CD8-positive, alpha-beta memory T cell (primary cell): Measurements from ENCODE around the gene IL1R2. TPM values are rescaled to one million over a fixed set of nuclear protein-coding genes. Genes with fewer than 3 reads are reported as not detected.

Experiments
- CTCF ChIA-PET: fragments of 350-600 bp; sonication (Branson Sonifier 250); formaldehyde crosslinking; loops from one replicate; lab custom pipeline; 2021; ENCODE audit warnings: antibody characterized with exemption; lab: Charles Lee
- POLR2A ChIA-PET: fragments of 350-600 bp; sonication (Branson Sonifier 250); formaldehyde crosslinking; loops from one replicate; lab custom pipeline; 2021; ENCODE audit warnings: antibody characterized with exemption; lab: Charles Lee
- DNase-seq, 5 donors: peaks; one replicate each; pipeline versions ENCODE4 v3.0.0 to v3.0.0-alpha.2; 2020 to 2022; ENCODE audit warnings: mixed read lengths in 1 of 5
- H3K27ac ChIP-seq: one replicate; pipeline ENCODE4 v1.7.0; 2013; ENCODE audit warnings: low read depth, mild to moderate bottlenecking, low read length, moderate library complexity
- H3K27me3 ChIP-seq: 2 replicates; pipeline ENCODE4 v1.7.0; 2013; ENCODE audit warnings: low read length, mild to moderate bottlenecking; ENCODE audit not compliant: insufficient read depth, poor library complexity, severe bottlenecking
- H3K36me3 ChIP-seq: 2 replicates; pipeline ENCODE4 v1.7.0; 2013; ENCODE audit warnings: mild to moderate bottlenecking, low read length, moderate library complexity; ENCODE audit not compliant: insufficient read depth
- H3K4me1 ChIP-seq: 2 replicates; pipeline ENCODE4 v1.7.0; 2013; ENCODE audit warnings: mild to moderate bottlenecking, low read length, moderate library complexity; ENCODE audit not compliant: insufficient read depth
- H3K4me3 ChIP-seq: 2 replicates; pipeline ENCODE4 v1.7.0; 2013; ENCODE audit warnings: mild to moderate bottlenecking, low read length
- H3K9me3 ChIP-seq: 2 replicates; pipeline ENCODE4 v1.7.0; 2013; ENCODE audit warnings: mild to moderate bottlenecking, low read length
- H3K27ac Mint-ChIP-seq, 8 donors: one replicate each; pipeline ENCODE4 v1.8.0; 2020 to 2021; ENCODE audit warnings: mixed read lengths in 8 of 8, mild to moderate bottlenecking in 6 of 8, inconsistent platforms in 3 of 8, moderate library complexity in 3 of 8
- H3K27me3 Mint-ChIP-seq, 2 donors: one replicate each; pipeline ENCODE4 v1.8.0; 2020 to 2021; ENCODE audit warnings: mixed read lengths in 2 of 2, mild to moderate bottlenecking in 1 of 2, moderate library complexity in 1 of 2
- H3K36me3 Mint-ChIP-seq, 3 donors: one replicate each; pipeline ENCODE4 v1.8.0; 2020 to 2021; ENCODE audit warnings: mixed read lengths in 3 of 3, inconsistent platforms in 1 of 3, mild to moderate bottlenecking in 1 of 3
- H3K4me1 Mint-ChIP-seq, 3 donors: one replicate each; pipeline ENCODE4 v1.8.0; 2020 to 2021; ENCODE audit warnings: mixed read lengths in 3 of 3, inconsistent platforms in 1 of 3, mild to moderate bottlenecking in 1 of 3
- H3K4me3 Mint-ChIP-seq, 7 donors: one replicate each; pipeline ENCODE4 v1.8.0; 2020 to 2021; ENCODE audit warnings: mixed read lengths in 7 of 7, mild to moderate bottlenecking in 6 of 7, moderate library complexity in 4 of 7, inconsistent platforms in 2 of 7
- H3K9me3 Mint-ChIP-seq, 5 donors: one replicate each; pipeline ENCODE4 v1.8.0; 2020 to 2022; ENCODE audit warnings: mixed read lengths in 5 of 5, mild to moderate bottlenecking in 3 of 5, moderate library complexity in 2 of 5, inconsistent platforms in 1 of 5
- polyA plus RNA-seq: library from polyadenylated mRNA; unstranded; fragments of 300-500 nt; fragmentation: Illumina TruSeq; gene quantifications from one replicate; pipeline ENCODE4 v1.2.3, GENCODE V29; 2021
- total RNA-seq, 2 experiments: library from RNA; stranded (reverse); gene quantifications; one replicate each; pipeline ENCODE4 v1.2.3, GENCODE V29; 2021

IL1R2 gene
- total and polyA plus RNA-seq, 3 experiments from 2014 or later, result 0.85 to 1.4 TPM; not detected in 1

DNA sequence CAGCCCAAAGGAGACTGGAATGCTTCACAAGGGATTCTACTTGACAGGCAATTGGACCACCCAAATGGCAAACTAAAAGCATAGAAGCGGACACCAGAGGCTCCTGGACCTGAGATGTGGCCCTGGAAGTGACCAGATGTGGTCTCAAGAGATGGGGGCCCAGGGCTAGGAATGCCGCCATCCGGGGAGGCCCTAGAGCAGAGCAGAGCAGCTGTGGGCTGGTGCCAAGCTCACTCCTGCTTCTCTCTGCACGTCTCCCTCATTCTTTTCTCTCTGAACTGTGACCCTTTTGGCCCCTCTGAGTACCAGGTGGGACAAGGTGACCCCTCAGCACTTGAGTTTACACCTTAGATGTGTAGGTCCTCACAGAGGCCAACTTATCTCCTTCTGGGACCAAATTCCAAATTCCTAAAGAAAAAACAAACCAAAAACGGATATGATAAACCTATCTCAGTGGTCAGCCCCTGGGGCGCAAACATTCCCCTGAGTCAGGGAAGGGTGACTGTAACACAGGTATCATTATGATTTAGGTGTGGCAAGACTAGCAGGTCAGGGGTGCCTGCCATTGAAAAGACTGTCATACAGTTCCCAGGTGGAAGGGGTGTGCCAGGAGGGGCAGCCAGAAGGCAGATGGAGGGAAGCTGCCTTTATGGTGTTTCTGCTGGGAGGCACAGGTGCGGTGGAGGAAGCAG is 6.5 kb upstream of the IL1R2 start:
- Histone ChIP-seq H3K4me1 (no peaks in the 10 kb centered on the region), H3K9me3 (no peaks in the 10 kb centered on the region), H3K36me3 (no peaks in the 10 kb centered on the region), H3K4me3 (no peak overlapping the region), H3K27ac (no peak overlapping the region), H3K27me3 (no peaks in the 10 kb centered on the region)
- Mint-ChIP-seq H3K4me1 (peaks cover 27 to 50% (median 38%) of the 10 kb centered on the region in 3 donors), H3K4me3 (peak overlapping the region in 1 of 7 donors; percentile 32), H3K27me3 (peaks cover 9 to 13% of the 10 kb centered on the region in 2 donors), H3K36me3 (peaks cover 0 to 3% (median 0%) of the 10 kb centered on the region in 3 donors), H3K9me3 (no peaks in the 10 kb centered on the region), H3K27ac (peak overlapping the region in 1 of 8 donors; percentile 8)
- POLR2A ChIA-PET, result no interaction called here
- CTCF ChIA-PET, result no interaction called here
- no peak for DNase-seq

- ChIA-PET CTCF (no interaction called here), POLR2A (no interaction called here)
- H3K4me3 Mint-ChIP-seq, result peak overlapping the region in 1 of 7 donors; percentile 2
These were observed 6.0 kb upstream of the IL1R2 start for GRCh38 chr2:101985793-101986164.

GRCh38 chr2:101986376-101986775 is 5.4 kb upstream of the IL1R2 start:
- DNase-seq, result no peak
- Histone ChIP-seq H3K4me3 (no peak overlapping the region), H3K9me3 (no peaks in the 10 kb centered on the region), H3K27me3 (no peaks in the 10 kb centered on the region), H3K36me3 (no peaks in the 10 kb centered on the region), H3K27ac (no peak overlapping the region), H3K4me1 (no peaks in the 10 kb centered on the region)
- peak overlapping the region in 3 of 8 donors; percentile 46 to 87 (median 83) for H3K27ac Mint-ChIP-seq
- peaks cover 26 to 44% (median 37%) of the 10 kb centered on the region in 3 donors for H3K4me1 Mint-ChIP-seq
- ChIA-PET CTCF (interaction anchor here (1.1 kb wide), 1 partner anchor 20 kb away, joined by 3 read pairs; no protein-coding TSS in a partner anchor), POLR2A (no interaction called here)
- H3K27me3 Mint-ChIP-seq, result peaks cover 14 to 17% of the 10 kb centered on the region in 2 donors
- H3K9me3 Mint-ChIP-seq, result no peaks in the 10 kb centered on the region
- peak overlapping the region in 1 of 7 donors; percentile 6 for H3K4me3 Mint-ChIP-seq
- peaks cover 0 to 3% (median 0%) of the 10 kb centered on the region in 3 donors for H3K36me3 Mint-ChIP-seq

More at GRCh38 chr2:101985793-101986164, 6.0 kb upstream of the IL1R2 start:
- Histone ChIP-seq H3K9me3 (no peaks in the 10 kb centered on the region), H3K36me3 (no peaks in the 10 kb centered on the region), H3K4me3 (no peak overlapping the region), H3K27me3 (no peaks in the 10 kb centered on the region), H3K4me1 (no peaks in the 10 kb centered on the region), H3K27ac (no peak overlapping the region)
- peak overlapping the region in 2 of 8 donors; percentile 8 to 36 for H3K27ac Mint-ChIP-seq
- DNase-seq, result no peak
- peaks cover 0 to 3% (median 0%) of the 10 kb centered on the region in 3 donors for H3K36me3 Mint-ChIP-seq
- H3K9me3 Mint-ChIP-seq, result no peaks in the 10 kb centered on the region
- H3K4me1 Mint-ChIP-seq, result peaks cover 27 to 48% (median 38%) of the 10 kb centered on the region in 3 donors
- peaks cover 12 to 13% of the 10 kb centered on the region in 2 donors for H3K27me3 Mint-ChIP-seq

DNA sequence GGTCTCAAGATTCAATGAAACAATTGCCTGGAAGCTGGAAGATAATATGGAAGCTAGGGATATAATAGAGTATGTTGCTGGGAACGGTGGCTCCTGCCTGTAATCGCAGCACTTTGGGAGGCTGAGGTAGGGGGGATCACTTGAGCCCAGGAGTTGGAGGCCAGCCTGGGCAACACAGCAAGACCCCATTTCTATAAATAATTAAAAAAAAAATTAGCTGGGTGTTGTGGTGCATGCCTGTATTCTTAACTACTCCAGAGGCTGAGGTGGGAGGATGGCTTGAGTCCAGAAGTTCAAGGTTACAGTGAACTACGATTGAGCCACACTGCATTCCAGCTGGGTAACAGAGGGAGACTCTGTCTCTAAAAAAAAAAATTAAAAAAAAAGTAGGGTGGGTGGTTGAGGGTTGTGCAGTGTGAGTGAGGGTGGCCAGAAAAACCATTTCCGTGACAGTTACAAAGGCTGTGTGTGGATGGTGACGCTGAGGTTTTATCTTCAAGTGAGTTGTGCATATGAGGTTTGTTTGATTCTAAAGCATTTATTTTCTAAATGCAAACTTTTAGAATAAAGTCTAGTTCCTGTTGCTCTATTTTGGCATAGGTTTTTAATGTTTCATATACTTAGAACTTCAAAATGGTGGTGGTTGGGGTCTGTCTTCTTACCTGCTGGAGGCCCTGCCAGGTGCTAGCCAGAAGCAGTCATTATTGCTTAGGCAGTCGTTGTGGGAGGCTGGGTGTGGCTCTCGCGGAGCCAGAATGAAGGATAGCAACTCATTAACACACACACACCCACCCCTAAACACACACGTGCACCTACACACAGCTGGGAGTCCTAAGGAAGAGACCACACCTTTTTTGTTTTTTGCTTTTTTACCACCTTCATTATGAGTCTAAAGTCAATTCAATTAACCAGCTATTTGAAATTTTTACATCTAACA is 4.7 kb upstream of the IL1R2 start:
- Histone ChIP-seq H3K4me1 (no peaks in the 10 kb centered on the region), H3K27ac (no peak overlapping the region), H3K36me3 (no peaks in the 10 kb centered on the region), H3K4me3 (no peak overlapping the region), H3K9me3 (no peaks in the 10 kb centered on the region), H3K27me3 (peaks cover under 1% of the 10 kb centered on the region)
- Mint-ChIP-seq H3K27ac (peak overlapping the region; percentile 58 to 93 (median 86)), H3K36me3 (peaks cover 0 to 3% (median 0%) of the 10 kb centered on the region in 3 donors), H3K9me3 (no peaks in the 10 kb centered on the region), H3K27me3 (peaks cover 16 to 20% of the 10 kb centered on the region in 2 donors), H3K4me3 (peak overlapping the region; percentile 23 to 73 (median 53)), H3K4me1 (peaks cover 24 to 37% (median 31%) of the 10 kb centered on the region in 3 donors)
- CTCF ChIA-PET, result interaction anchor here (1.1 kb wide), 1 partner anchor 19 kb away, joined by 3 read pairs; no protein-coding TSS in a partner anchor
- POLR2A ChIA-PET, result no interaction called here
- peak in 2 of 5 donors; percentile 61 to 80 for DNase-seq

- CTCF ChIA-PET, result interaction anchor here (1.1 kb wide), 1 partner anchor 18 kb away, joined by 3 read pairs; no protein-coding TSS in a partner anchor
- peaks cover 8% of the 10 kb centered on the region for H3K27me3 ChIP-seq
- H3K4me1 ChIP-seq, result no peaks in the 10 kb centered on the region
- peak overlapping the region; percentile 58 to 93 (median 86) for H3K27ac Mint-ChIP-seq
- H3K4me1 Mint-ChIP-seq, result peaks cover 24 to 37% (median 31%) of the 10 kb centered on the region in 3 donors
- H3K36me3 Mint-ChIP-seq, result peaks cover 0 to 3% (median 0%) of the 10 kb centered on the region in 3 donors
- no peak for DNase-seq
- no peak overlapping the region for H3K27ac ChIP-seq
- no peaks in the 10 kb centered on the region for H3K36me3 ChIP-seq
- no peak overlapping the region for H3K4me3 ChIP-seq
- H3K9me3 ChIP-seq, result no peaks in the 10 kb centered on the region
- POLR2A ChIA-PET, result no interaction called here
- H3K9me3 Mint-ChIP-seq, result no peaks in the 10 kb centered on the region
- H3K4me3 Mint-ChIP-seq, result peak overlapping the region in 4 of 7 donors; percentile 53 to 73 (median 66)
- peaks cover 16 to 20% of the 10 kb centered on the region in 2 donors for H3K27me3 Mint-ChIP-seq
These were observed 3.9 kb upstream of the IL1R2 start for GRCh38 chr2:101987832-101988231.

- CTCF ChIA-PET, result no interaction called here
- H3K27ac ChIP-seq, result no peak overlapping the region
- POLR2A ChIA-PET, result no interaction called here
- peaks cover 8% of the 10 kb centered on the region for H3K27me3 ChIP-seq
- no peaks in the 10 kb centered on the region for H3K9me3 Mint-ChIP-seq
- peak overlapping the region in 1 of 8 donors; percentile 27 for H3K27ac Mint-ChIP-seq
- no peak for DNase-seq
- H3K4me1 Mint-ChIP-seq, result peaks cover 24 to 37% (median 31%) of the 10 kb centered on the region in 3 donors
- H3K9me3 ChIP-seq, result no peaks in the 10 kb centered on the region
- no peaks in the 10 kb centered on the region for H3K4me1 ChIP-seq
- H3K36me3 ChIP-seq, result no peaks in the 10 kb centered on the region
- peaks cover 20 to 22% of the 10 kb centered on the region in 2 donors for H3K27me3 Mint-ChIP-seq
- H3K4me3 ChIP-seq, result no peak overlapping the region
- H3K36me3 Mint-ChIP-seq, result peaks cover 0 to 3% (median 0%) of the 10 kb centered on the region in 3 donors
- H3K4me3 Mint-ChIP-seq, result peak overlapping the region in 1 of 7 donors; percentile 4
These were observed 3.2 kb upstream of the IL1R2 start for GRCh38 chr2:101988541-101988940.

DNA sequence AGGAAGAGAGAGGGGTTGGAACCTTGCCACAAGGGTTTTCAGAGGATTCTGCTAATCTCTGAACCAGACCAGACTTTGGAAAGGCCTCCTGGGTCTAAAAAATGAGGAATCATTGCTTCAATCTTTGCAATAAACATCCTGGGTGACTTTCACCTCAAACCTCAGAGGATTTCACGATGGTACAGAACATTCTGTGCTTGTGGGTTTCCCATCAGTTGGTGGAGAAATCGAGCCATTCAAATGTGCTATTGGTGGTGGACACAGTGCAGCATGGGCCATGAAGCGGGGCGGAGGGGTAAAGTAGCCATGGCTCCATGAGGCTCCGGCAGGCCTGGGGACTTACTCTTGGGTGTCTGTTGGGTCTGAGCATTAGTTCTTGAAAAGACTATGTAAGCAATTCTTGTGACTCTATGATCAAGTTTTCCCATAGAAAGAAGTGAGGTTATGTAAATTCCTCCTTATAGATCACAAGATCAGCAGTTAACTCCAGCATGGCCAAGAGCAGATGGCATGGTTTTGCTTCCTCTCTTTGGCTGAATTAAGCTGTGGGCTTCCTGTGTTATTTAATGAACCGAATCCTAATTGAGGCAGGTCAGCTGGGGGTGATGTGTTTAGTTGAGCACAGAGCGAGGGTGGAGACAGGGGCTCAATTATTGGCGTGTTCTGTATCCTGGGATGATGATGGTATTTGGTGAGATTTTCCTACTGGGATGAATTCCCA is 1.9 kb upstream of the IL1R2 start:
- ChIA-PET CTCF (no interaction called here), POLR2A (no interaction called here)
- Mint-ChIP-seq H3K9me3 (no peaks in the 10 kb centered on the region), H3K36me3 (peaks cover 0 to 3% (median 0%) of the 10 kb centered on the region in 3 donors), H3K27me3 (peaks cover 20 to 29% of the 10 kb centered on the region in 2 donors), H3K4me3 (no peak overlapping the region), H3K27ac (no peak overlapping the region), H3K4me1 (peaks cover 24 to 37% (median 31%) of the 10 kb centered on the region in 3 donors)
- H3K4me1 ChIP-seq, result no peaks in the 10 kb centered on the region
- no peaks in the 10 kb centered on the region for H3K36me3 ChIP-seq
- H3K4me3 ChIP-seq, result no peak overlapping the region
- H3K9me3 ChIP-seq, result no peaks in the 10 kb centered on the region
- no peak overlapping the region for H3K27ac ChIP-seq
- peaks cover 8% of the 10 kb centered on the region for H3K27me3 ChIP-seq
- DNase-seq, result no peak
